Measurements from ENCODE around the gene SH3GL3. TPM values are rescaled to one million over a fixed set of nuclear protein-coding genes. Genes with fewer than 3 reads are reported as not detected.

The SH3GL3 gene
- total RNA-seq, 1 donor from 2014 or later: not detected

DNA sequence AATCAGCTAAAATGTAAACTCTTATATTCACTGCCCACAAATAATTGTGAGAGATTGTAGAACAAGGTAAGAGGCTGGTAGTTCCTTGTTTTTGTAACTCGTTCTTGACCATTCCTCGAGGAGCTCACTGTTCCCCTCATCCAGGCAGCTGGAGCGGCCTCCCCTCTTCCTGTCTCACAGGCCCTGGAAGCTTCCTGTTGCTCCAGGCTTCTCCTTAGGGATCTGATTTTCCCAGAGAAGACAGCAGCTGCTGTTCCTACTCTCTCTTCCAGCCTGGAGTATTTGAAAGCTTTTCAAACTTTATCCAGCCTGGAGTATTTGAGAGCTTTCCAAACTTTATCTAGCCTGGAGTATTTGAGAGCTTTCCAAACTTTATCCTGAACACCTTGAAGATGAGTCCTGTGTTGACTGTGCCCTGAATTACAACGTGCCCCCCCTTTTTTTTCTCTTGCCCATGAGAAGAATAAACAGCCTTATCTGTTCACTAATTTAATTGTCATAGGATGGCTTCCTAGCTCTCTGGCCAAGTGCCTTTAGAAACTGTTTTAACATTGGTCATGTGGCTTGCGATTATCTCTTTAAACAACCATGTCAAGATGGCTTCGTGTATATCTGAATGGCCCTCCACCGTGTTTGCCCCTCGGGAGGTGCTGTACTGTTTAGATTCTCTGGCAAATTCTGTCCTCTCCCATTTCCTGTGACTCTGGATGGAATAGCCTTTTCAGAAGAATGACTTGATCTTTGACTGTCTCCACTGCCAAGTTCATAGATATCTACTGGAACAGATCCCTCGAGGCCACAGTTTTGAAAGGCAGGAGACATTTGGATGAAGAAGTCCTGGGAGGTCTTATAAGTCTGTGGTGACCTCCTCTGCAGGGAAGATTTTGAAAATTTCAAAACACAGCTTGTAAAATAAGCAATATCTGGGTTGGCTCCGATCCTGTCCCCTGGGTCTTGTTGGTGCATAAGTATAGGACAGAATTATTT is 211.6 kb downstream of the SH3GL3 start:
- intact Hi-C loops (cut with micrococcal nuclease): no loop called here

DNA sequence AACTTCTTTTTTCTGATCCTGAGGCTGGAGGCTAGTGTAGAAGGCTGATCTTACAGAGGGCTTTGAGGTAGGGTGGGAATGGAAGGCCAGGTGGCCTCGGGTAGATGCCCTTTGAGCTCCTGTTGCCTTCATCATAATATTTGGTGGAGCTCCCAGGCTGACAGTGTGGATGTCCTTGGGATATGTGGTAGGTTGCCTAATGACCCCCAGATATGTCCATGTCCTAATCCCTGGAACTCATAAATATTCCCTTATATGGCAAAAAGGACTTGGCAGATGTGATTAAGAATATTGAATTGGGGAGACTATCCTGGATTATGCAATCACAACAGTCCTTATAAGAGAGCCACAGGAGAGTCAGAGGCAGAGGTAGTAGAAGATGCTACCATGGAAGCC is 212.3 kb downstream of the SH3GL3 start:
- intact Hi-C loops (cut with micrococcal nuclease): no loop called here

GRCh38 chr15:83665480-83665879 is 218.3 kb downstream of the SH3GL3 start:
- intact Hi-C loops (cut with micrococcal nuclease): no loop called here

Other genes starting within 250 kb of the SH3GL3 start
- 82.3 and 87.0 TPM in 2 replicates for gene HDGFL3, start 239.5 kb upstream of the SH3GL3 start, total RNA-seq
- not detected in 2 replicates for gene BNC1, start 162.7 kb upstream of the SH3GL3 start, total RNA-seq
- not detected in 2 replicates for gene ADAMTSL3, start 206.8 kb downstream of the SH3GL3 start, total RNA-seq

Measured in T-helper 1 cell treated with Interleukin-12 subunit alpha and Interleukin-12 subunit beta and Interleukin-4 antibody, amounts not matched to agents 30 ng/mL and 1 ng/mL, for 36 hours (primary cell).